Measurements from ENCODE around the gene ARHGAP35. TPM values are rescaled to one million over a fixed set of nuclear protein-coding genes. Genes with fewer than 3 reads are reported as not detected.
"Not testable (repeated sequence)": the region's sequence is repeated elsewhere in the genome, so short reads cannot be mapped to it uniquely, and the experiment has no call there.

The ARHGAP35 gene
- total RNA-seq, 1 donor from 2014 or later: 63.8 TPM

GRCh38 chr19:46847528-46847927, 13.3 kb upstream of the ARHGAP35 start:
- Histone ChIP-seq H3K27ac (no peak overlapping the region), H3K9me3 (no peaks in the 10 kb centered on the region), H3K4me3 (no peak overlapping the region), H3K4me1 (peaks cover 7% of the 10 kb centered on the region), H3K27me3 (no peaks in the 10 kb centered on the region), H3K36me3 (peaks cover 33% of the 10 kb centered on the region)
- ATAC-seq (no peak), DNase-seq (no peak)
- intact Hi-C loops (cut with DNase I): no loop called here
- TF ChIP-seq CTCF (IDR thresholded peaks at IDR 0.05): no peak

DNA sequence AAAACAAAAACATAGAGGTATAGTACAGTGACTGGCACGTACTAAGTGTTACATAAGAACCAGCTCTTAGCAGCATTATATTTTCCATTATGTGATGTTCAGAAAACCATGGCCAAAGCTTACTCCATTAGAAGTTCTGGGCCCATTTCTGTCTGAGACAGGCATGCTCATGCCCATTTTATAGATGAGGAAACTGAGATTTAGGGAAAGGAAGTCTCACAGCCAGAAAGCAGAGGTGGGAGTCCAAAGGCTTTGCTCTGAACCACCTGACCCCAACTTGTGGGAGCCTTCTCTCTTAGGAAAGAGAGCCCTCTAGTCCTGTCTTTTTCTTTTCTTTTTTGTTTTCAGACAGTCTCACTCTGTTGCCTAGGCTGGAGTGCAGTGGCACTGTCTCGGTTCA, 12.4 kb upstream of the ARHGAP35 start:
- DNase-seq (no peak), ATAC-seq (no peak)
- peaks cover 7% of the 10 kb centered on the region for H3K4me1 ChIP-seq
- no peaks in the 10 kb centered on the region for H3K9me3 ChIP-seq
- H3K4me3 ChIP-seq: no peak overlapping the region
- TF ChIP-seq CTCF (IDR thresholded peaks at IDR 0.05): no peak
- intact Hi-C loops (cut with DNase I): no loop called here
- H3K36me3 ChIP-seq: peaks cover 26% of the 10 kb centered on the region
- peak overlapping the region; percentile 84 for H3K27ac ChIP-seq
- H3K27me3 ChIP-seq: no peaks in the 10 kb centered on the region

DNA sequence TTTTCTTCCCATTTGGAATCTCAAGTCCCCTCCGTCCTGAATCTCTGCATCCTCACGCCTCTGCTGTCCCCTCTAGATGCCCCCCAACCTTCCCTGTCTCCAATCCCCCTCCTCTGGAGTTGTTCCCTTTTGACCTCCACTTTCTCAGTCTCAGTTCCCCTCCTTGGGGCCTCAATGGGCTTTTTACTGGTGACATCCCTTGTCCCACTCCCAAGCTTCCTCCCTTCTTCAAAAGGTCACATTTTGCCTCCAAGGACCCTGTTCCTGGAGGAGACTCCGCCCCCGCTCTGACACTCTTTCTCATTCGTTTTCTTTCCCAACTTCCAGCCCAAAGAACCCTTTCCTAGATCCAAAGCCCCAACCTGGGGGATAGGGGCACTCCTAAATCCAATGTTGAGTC, 11.2 kb upstream of the ARHGAP35 start:
- ATAC-seq (no peak), DNase-seq (no peak)
- intact Hi-C loops (cut with DNase I): no loop called here
- peaks cover 7% of the 10 kb centered on the region for H3K4me1 ChIP-seq
- peak overlapping the region; percentile 77 for H3K4me3 ChIP-seq
- H3K9me3 ChIP-seq: no peaks in the 10 kb centered on the region
- peak overlapping the region; percentile 84 for H3K27ac ChIP-seq
- H3K36me3 ChIP-seq: peaks cover 13% of the 10 kb centered on the region
- TF ChIP-seq CTCF (IDR thresholded peaks at IDR 0.05): no peak
- no peaks in the 10 kb centered on the region for H3K27me3 ChIP-seq

- no peaks in the 10 kb centered on the region for H3K27me3 ChIP-seq
- peak; percentile 95 for ATAC-seq
- no peaks in the 10 kb centered on the region for H3K9me3 ChIP-seq
- peak within 1 kb of the TSS; percentile 77 for H3K4me3 ChIP-seq
- intact Hi-C loops (cut with DNase I): no loop called here
- peaks cover 5% of the 10 kb centered on the region for H3K36me3 ChIP-seq
- H3K4me1 ChIP-seq: peaks cover 7% of the 10 kb centered on the region
- H3K27ac ChIP-seq: peak within 1 kb of the TSS; percentile 84
- no peak for TF ChIP-seq CTCF (IDR thresholded peaks at IDR 0.05)
- peak; percentile 95 for DNase-seq
Observed at GRCh38 chr19:46850228-46851203, 10.3 kb upstream of the ARHGAP35 start, which contains the start of gene AP2S1. Gene AP2S1, minus strand, starts transcription at chr19:46850846. Its CDS starts 80 bp downstream, at chr19:46850766.

- DNase-seq (no peak), ATAC-seq (no peak)
- H3K4me1 ChIP-seq: peaks cover 20% of the 10 kb centered on the region
- H3K4me3 ChIP-seq: no peak overlapping the region
- H3K27me3 ChIP-seq: no peaks in the 10 kb centered on the region
- no peak overlapping the region for H3K27ac ChIP-seq
- no peaks in the 10 kb centered on the region for H3K9me3 ChIP-seq
- no peak for TF ChIP-seq CTCF (IDR thresholded peaks at IDR 0.05)
- intact Hi-C loops (cut with DNase I): no loop called here
- H3K36me3 ChIP-seq: no peaks in the 10 kb centered on the region
Observed at GRCh38 chr19:46852830-46853229, 8.0 kb upstream of the ARHGAP35 start.

GRCh38 chr19:46854698-46855097, 6.1 kb upstream of the ARHGAP35 start:
- H3K27ac ChIP-seq: not testable (repeated sequence)
- intact Hi-C loops (cut with DNase I): loop anchor here (5.0 kb wide), 1 partner anchor 138 kb away; no protein-coding TSS in a partner anchor

More at GRCh38 chr19:46854698-46855097, 6.1 kb upstream of the ARHGAP35 start:
- not testable (repeated sequence) for DNase-seq, ATAC-seq, H3K9me3 ChIP-seq, H3K36me3 ChIP-seq, H3K27me3 ChIP-seq, H3K4me3 ChIP-seq
- H3K4me1 ChIP-seq: peaks cover 16% of the 10 kb centered on the region

Measured in upper lobe of right lung (tissue), 1 donor.